Fibroblast of upper back skin (primary cell): ENCODE data around the gene MTX1.
"Not testable (repeated sequence)": the region's sequence is repeated elsewhere in the genome, so short reads cannot be mapped to it uniquely, and the experiment has no call there.

ENCODE experiments used
- DNase-seq: peaks from one replicate; pipeline ENCODE4 v3.0.0-alpha.2; 2013

MTX1 gene

GRCh38 chr1:155209312-155209721 is 822 bp downstream of the MTX1 start:
- no peak for DNase-seq

GRCh38 chr1:155210314-155211104 is 2.0 kb downstream of the MTX1 start:
- DNase-seq = no peak

DNA sequence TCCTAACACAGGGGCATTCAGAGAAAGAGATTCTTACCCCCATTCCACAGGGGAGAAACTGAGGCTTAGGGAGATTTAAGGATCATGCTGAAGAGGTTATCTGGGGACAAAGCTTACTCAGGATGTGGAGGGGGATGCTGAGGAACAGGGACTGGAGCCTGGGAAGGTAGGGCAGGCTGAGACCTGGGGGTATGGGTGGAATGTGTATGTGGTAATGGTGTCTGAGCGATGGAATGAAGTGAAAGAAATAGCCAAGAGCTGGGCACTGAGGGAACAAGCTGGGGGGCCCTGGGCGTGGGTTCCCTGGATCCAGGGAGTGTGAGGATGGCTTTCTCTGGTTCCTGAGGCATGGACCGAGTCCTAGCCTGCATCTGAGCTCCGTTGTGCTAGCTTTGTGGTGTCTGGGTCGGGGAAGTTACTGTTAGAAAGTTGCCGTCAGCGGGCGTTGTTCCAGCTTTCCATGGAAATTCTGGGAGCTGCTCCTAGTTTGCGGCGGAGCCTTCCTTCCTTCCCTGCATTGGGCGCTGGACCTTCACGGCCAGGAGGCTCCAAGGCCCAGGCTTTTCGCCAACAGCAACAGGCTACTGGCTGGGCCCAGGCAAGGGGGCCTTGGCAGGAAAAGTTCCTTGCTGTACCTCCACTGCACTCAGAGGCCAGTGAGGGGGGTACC is 3.0 kb downstream of the MTX1 start:
- DNase-seq = peak; percentile 65

- DNase-seq = not testable (repeated sequence)
Observed at GRCh38 chr1:155212051-155212440, 3.6 kb downstream of the MTX1 start.

DNA sequence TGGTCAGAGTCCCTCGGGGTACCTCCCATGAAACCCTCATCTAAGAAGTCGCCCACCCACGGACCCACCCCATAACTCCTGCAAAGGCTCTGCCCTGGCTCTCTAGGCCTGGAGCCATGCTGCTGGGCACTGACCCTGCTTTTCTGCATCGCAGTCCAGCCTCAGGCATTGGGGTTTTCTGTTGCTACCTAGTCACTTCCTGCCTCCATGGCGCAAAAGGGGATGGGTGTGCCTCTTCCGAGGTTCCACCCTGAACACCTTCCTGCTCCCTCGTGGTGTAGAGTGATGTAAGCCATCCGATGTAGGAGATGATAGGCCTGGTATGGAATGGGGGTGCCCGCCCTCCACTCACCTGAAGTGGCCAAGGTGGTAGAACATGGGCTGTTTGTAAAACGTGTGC is 6.2 kb downstream of the MTX1 start:
- not testable (repeated sequence) for DNase-seq

DNA sequence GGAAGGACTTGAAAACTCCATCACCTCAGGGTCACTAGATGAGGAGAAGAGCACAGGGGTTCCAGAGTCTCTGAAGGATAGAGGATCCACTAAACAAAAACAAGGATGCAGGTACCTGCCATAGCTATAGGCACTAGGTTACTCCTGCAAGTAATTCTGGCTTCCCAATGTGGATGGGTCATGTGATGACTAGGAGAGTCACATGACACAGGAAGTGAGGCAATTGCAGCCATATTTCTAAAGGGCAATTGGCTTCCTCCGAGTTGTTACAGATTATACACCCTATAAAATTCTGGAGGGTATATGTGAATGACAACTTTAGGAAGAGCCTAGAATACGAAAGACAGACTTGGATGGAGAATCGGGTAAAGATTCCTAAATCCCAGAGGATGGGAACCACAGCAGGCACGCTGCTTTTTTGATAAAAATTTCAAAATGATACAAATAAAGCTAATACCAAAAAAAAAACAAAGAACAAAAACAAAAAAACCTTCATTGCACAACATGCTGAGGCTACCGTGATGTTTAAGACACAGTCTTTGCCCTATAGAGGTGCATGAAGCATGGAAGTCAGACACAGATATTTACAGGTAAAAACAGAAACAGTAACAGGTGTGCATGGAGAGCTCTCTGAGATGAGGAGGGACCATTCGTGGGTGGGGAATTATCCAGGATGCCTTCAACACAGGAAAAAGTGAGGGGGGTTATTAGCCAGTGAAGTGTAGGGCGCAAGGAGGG is 10.5 kb downstream of the MTX1 start:
- peak; percentile 61 for DNase-seq

- no peak for DNase-seq
Observed at GRCh38 chr1:155219592-155220031, 11.1 kb downstream of the MTX1 start.

DNA sequence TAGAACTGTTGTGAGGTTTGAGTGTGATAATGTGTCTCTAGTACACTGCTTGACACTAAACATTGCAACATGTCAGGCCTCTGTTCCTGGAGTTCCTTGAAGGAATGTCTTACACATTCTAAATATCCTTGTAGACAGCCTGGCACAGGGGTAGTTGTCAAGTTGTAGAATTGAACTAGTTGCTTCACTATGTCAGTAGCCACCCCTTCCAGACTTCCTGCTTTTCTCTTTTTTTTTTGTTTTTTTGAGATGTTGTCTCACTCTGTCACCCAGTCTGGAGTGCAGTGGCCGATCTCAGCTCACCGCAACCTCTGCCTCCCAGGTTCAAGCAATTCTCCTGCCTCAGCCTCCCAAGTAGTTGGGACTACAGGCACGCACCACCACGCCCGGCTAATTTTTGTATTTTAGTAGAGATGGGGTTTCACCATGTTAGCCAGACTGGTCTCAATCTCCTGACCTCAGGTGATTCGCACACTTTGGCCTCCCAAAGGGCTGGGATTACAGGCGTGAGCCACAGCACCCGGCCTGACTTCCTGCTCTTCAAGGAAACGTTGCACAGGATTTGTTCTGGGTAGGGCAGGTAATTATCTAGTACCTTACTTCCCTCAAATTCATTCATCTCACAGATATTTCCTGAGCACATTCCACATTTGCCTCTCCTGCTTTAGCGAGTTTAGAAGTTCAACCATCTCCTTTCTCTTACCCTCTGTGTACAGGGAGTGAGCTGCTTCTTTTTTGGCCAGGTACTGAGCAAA is 11.9 kb downstream of the MTX1 start:
- not testable (repeated sequence) for DNase-seq

DNA sequence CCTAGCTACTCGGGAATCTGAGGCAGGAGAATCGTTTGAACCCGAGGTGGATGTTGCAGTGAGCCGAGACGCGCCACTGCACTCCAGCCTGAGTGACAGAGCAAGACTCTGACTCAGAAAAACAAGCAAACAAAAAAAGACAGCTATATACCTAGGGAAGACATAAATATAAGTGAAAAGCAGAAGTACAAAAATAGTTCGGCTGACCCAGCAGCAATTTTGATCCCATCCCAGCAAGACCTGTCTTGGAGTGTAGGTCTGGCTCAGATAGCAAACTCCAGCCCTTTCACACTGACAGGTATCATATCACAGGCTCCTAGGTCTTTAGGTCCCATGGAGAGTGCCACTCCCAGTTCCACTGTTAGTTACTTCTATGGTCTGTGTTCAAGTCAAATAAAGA is 14.6 kb downstream of the MTX1 start:
- no peak for DNase-seq

DNA sequence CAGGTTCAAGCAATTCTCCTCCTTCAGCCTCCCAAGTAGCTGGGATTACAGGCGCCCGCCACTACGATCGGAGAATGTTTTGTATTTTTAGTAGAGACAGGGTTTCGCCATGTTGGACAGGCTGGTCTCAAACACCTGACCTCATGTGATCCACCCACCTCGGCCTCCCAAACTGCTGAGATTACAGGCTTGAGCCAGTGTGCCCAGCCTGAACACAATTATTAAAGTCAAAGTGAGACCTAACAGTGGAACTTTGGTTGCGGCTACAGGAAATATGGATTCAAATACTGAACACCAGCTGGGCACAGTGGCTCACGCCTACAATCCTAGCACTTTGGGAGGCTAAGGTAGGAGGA is 16.9 kb downstream of the MTX1 start:
- not testable (repeated sequence) for DNase-seq

GRCh38 chr1:155226188-155226909 is 17.9 kb downstream of the MTX1 start:
- DNase-seq = peak; percentile 84

GRCh38 chr1:155226910-155227260 is 18.4 kb downstream of the MTX1 start:
- DNase-seq = no peak

GRCh38 chr1:155227261-155228095 is 19.0 kb downstream of the MTX1 start:
- DNase-seq = peak; percentile 100

DNA sequence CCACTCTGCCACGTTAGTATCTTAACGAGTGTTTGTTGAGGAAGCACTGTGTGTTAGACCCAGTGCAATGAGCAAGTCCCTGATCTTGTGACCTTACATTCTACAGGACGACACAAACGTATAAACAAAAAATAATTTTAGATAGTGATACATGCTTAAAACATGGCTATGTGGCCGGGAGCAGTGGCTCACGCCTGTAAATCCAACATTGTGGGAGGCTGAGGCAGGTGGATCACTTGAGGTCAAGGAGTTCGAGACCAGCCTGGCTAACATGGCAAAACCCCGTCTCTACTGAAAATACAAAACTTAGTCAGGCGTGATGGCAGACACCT is 19.6 kb downstream of the MTX1 start:
- no peak for DNase-seq

DNA sequence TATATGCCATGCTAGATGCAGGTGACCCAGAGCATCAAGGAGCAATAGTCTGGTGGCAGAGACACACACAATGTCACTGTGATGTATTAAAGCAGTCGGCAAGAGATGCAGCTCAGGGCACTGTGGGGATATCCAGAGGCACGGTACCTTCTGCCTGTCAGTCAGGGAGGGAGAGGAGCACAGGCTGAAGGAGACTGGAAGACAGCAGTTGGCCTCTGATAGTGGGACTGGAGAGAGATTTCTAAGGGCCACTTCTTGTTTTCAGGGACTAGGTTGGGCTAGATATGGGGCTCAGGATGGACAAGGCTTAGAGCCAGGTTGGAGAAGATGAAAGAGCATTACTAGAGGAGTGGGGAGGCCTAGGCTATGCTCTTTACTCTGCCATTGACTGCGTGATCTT is 22.8 kb downstream of the MTX1 start:
- not testable (repeated sequence) for DNase-seq

DNA sequence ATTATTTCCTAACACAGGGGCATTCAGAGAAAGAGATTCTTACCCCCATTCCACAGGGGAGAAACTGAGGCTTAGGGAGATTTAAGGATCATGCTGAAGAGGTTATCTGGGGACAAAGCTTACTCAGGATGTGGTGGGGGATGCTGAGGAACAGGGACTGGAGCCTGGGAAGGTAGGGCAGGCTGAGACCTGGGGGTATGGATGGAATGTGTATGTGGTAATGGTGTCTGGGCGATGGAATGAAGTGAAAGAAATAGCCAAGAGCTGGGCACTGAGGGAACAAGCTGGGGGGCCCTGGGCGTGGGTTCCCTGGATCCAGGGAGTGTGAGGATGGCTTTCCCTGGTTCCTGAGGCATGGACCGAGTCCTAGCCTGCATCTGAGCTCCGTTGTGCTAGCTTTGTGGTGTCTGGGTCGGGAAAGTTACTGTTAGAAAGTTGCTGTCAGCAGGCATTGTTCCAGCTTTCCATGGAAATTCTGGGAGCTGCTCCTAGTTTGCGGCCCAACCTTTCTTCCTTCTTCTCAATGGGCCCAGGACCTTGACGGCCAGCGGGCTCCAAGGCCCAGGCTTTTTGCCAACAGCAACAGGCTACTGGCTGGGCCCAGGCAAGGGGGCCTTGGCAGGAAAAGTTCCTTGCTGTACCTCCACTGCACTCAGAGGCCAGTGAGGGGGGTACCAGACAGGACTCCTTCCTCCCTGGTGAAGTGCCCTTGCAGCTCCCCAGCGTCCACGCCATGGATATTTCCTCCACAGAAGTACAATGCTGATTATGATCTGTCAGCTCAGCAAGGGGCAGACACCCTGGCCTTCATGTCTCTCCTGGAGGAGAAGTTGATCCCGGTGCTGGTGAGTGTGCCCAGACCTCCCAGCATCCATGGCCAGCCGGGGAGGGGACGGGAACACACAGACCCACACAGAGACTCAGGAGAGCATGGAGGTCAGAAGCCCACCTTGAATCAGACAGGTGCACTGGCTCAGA is 23.8 kb downstream of the MTX1 start:
- peak; percentile 81 for DNase-seq

GRCh38 chr1:155233502-155233901 is 25.0 kb downstream of the MTX1 start:
- DNase-seq = not testable (repeated sequence)

DNA sequence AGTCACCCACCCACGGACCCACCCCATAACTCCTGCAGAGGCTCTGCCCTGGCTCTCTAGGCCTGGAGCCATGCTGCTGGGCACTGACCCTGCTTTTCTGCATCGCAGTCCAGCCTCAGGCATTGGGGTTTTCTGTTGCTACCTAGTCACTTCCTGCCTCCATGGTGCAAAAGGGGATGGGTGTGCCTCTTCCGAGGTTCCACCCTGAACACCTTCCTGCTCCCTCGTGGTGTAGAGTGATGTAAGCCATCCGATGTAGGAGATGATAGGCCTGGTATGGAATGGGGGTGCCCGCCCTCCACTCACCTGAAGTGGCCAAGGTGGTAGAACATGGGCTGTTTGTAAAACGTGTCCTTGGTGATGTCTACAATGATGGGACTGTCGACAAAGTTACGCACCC is 26.9 kb downstream of the MTX1 start:
- not testable (repeated sequence) for DNase-seq

GRCh38 chr1:155236451-155236850 is 28.0 kb downstream of the MTX1 start:
- DNase-seq = no peak

GRCh38 chr1:155241069-155241679 is 32.7 kb downstream of the MTX1 start:
- peak; percentile 86 for DNase-seq
